GM21515 (cell line): Measurements from ENCODE around the gene METAP1.
"Not testable (repeated sequence)": the region's sequence is repeated elsewhere in the genome, so short reads cannot be mapped to it uniquely, and the experiment has no call there.

ENCODE experiments used
- ATAC-seq: cut with Tn5 transposase; IDR thresholded peaks from one replicate; pipeline ENCODE4 v1.9.1; 2021; ENCODE audit not compliant: unreplicated experiment

Gene METAP1

GRCh38 chr4:98995183-98996055 is at the start of gene METAP1:
TSS of gene METAP1 (plus strand) at chr4:98995721. CDS start at chr4:98995754, 33 bp downstream.
- peak; percentile 96 for ATAC-seq

DNA sequence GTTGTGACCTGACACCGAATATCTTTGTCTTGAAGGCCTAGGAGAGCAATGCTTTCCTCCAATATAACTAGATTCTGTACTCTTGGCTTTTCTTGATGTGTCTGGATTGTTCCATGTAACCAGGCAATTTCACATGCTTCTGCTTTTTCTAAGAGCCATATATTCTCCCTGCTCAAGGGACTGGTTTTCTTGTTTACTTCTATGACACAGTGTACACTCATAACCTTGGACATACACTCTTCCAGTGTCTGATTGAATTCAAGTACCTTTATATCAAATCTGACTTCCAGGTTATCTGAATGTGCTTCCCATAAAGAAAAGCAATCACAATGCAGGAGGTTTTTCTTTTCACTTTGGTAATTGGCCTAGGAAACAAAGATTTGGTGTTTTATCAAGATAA is 49.2 kb upstream of the METAP1 start:
- ATAC-seq, result no peak

DNA sequence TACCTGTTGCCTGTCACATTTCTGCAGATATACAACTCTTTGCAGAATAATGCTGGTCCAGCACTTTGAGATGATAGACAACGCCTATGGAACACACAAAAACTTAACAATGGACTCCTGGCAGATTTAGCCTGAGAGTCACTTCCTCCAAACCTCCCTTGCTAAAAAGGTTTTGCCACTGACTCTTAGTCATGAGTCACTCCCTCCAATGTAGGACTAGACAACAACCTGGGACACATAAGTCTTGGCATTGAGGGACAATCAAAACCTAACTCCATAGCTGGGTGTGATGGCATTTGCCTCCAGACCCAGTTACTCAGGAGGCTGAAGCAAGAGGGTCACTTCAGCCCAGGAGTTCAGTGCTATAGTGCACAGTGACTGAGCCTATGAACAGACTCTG is 44.6 kb upstream of the METAP1 start:
- no peak for ATAC-seq

DNA sequence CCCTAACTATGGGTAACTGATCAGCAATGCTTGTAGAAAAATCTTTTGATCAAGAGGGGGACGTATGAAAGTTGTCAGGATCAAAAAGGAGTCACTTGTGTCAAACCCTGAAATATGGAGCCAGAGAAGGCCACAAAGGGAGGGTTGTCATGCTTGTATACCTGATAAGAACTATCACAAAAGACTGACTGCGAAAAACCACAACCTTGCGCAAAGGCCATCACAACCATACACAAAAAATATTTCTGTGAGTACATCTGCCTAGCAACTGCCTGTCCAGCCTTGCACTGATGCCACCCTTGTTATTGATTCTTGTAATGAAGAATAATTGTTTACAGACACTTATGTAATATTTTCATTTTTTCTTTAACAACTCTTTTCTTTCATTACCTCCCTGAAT is 43.8 kb upstream of the METAP1 start:
- ATAC-seq, result no peak

GRCh38 chr4:98955229-98955628 is 40.3 kb upstream of the METAP1 start:
- no peak for ATAC-seq

- ATAC-seq, result no peak
These were observed 37.5 kb upstream of the METAP1 start for GRCh38 chr4:98958065-98958464.

DNA sequence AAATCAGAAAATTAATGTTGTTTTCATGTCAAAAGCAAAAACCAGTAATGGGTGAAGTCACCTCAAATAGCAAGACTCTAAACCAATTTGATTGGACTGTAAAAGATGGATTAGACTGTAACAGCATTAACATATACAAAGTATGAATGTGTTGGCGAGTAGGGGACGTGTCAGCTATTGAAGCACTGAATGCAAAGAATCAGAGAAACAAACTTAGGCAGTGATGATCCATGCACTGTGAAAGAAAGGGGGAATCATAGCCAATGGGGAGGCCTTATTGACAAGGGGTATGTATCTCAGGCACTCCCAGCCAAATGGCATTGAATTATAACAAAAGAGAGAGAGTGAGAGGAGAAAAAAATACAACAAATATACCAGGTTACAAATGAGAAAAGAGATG is 36.1 kb upstream of the METAP1 start:
- no peak for ATAC-seq

GRCh38 chr4:98961770-98962169 is 33.8 kb upstream of the METAP1 start:
- no peak for ATAC-seq

DNA sequence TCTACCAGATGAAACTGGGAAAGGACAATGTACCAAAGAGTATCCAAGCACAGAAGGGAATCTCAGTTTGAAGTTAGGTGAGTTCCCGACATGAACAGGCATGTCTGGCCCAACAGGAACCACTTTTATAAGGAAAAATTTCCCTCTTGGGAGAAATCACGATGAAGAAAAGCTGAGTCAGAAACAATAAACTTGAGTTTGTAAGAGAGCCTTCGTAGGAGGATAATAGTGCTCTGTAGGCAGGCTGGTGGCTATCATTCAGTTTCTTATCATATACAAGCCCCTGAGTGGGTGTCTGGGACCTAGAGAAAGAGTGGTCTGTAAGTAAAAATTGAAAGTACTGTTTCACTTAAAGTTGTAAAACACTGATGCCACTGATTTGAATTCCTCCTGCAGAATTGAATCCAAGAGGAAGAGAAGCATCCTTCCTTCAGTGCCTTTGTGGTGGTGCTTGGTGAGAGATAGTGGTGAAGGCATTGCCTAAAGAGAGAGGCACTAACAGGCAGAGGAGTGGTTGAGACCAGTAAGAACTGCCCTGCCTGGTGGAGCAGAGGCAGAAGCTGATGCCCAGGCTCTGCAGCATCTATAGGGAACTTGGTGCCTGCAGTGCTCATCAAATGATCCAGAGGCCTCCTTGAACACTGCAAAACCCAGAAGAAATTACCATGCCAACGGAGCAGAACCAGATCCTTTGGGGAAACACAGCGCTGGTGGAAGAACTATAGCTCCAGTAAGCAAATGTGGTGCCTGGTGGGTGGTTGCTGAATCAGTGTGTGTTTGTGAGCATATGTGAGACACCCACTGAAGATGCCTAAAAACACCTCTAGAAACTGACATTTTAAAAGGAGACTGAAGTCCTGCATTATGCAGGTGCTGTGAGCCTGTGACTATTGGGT is 31.7 kb upstream of the METAP1 start:
- no peak for ATAC-seq

DNA sequence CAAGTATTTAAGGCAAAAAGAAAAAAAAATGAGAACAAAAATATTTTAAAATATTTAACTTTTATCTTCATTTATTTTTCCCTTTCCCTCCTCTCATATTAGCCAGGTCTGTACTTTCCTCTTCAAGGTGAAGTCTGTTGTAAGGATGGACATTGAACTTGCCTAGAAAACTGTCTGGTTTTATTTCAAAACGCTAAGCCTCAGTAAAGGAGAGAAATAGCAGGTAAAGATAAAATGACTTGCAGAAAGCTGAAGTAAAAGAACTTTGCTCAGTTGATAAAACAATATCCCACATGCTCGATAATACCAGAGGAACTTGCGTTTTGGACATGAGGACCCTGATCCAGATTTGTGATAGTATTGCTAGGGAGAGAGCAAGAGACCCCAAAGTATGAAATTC is 28.6 kb upstream of the METAP1 start:
- ATAC-seq, result no peak

DNA sequence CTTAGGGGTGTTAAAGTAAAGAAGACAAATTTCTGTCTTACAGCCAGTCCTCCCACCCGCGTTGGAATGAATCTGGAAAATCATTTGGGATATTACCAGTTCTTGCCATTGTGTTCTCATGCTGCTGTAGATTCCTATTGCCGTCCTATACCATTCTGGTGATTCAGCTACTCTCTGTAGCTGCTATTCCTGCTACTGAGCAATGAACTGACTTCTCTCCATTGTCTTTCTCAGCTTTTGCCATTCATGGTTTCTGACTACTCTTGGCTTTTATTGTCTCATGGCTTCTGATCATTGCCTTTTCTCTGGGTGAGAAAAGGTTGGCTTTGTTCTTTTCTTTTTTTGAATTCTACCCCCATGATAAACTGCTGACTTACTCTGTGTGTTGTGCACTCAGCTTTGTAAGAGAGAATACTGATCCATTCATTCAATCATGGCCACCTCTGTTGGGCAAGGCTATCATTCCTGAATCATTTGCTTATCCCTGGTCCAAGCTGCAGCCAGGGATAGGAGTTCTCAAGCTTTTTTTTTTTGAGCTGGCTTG is 27.7 kb upstream of the METAP1 start:
- no peak for ATAC-seq

- ATAC-seq, result no peak
These were observed 25.4 kb upstream of the METAP1 start for GRCh38 chr4:98969878-98970785.

- no peak for ATAC-seq
These were observed 18.8 kb upstream of the METAP1 start for GRCh38 chr4:98976716-98977115.

DNA sequence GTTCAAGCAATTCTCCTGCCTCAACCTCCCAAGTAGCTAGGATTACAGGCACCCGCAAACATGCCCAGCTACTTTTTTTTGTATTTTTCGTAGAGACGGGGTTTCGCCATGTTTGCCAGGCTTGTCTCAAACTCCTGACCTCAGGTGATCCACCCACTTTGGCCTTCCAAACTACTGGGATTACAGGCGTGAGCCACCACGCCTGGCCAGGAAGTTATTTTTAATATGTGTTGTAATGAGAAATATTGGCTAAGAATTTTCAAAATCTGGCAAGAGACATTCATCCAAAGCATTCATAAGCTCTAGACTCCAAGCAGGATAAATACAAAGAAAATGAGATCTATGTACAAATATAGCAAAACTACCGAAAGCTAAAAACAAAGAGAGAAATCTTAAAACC is 18.0 kb upstream of the METAP1 start:
- no peak for ATAC-seq

DNA sequence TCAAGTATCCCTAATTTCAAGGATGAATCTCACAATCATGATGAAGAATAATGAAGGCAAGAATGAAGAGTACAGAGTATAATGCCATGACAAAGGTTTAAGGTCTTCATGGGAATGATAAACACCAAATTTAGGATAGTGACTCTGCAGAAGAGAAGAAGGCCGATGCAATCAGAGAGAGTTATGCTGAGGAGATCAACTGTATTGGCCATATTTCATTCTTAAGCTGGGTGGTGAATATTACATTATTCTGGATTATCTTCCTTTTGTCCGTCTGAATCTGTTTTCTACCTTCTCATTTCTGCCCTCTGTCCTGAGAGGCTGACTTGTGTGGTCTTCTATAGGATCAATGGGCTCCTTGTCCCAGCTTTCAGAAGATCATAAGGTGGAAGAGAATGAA is 7.8 kb upstream of the METAP1 start:
- ATAC-seq, result no peak

DNA sequence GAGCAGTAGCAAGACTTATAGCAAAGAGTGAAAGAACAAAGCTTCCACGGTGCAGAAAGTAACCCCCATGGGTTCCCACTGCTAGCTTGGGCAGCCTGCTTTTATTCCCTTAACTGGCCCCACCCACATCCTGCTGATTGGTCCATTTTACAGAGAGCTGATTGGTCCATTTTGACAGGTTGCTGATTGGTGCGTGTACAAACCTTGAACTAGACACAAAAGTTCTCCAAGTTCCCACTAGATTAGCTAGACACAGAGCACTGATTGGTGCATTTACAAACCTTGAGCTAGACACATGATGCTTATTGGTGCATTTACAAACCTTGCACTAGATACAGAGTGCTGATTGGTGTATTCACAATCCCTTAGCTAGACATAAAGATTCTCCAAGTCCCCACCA is 2.7 kb upstream of the METAP1 start:
- not testable (repeated sequence) for ATAC-seq

DNA sequence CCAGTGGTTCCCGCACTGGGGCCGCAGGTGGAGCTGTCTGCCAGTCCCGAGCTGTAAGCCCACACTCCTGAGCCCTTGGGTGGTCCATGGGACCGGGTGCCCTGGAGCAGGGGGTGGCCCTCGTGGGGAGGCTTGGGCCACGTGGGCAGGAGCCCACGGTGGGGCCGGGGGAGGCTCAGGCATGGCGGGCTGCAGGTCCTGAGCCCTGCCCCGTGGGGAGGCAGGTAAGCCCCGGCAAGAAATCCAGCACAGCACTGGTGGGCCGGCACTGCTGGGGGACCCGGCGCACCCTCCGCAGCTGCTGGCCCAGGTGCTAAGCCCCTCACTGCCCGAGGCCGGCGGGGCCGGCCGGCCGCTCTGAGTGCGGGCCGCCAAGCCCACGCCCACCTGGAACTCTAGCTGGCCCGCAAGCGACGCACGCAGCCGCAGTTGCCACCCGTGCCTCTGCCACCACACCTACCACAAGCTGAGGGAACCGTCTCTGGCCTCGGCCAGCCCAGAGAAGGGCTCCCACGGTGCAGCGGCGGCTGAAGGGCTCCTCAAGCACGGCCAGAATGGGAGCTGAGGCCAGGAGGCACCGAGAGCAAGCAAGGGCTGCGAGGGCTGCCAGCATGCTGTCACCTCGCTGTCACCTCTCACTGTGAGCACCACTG is 2.0 kb upstream of the METAP1 start:
- no peak for ATAC-seq

DNA sequence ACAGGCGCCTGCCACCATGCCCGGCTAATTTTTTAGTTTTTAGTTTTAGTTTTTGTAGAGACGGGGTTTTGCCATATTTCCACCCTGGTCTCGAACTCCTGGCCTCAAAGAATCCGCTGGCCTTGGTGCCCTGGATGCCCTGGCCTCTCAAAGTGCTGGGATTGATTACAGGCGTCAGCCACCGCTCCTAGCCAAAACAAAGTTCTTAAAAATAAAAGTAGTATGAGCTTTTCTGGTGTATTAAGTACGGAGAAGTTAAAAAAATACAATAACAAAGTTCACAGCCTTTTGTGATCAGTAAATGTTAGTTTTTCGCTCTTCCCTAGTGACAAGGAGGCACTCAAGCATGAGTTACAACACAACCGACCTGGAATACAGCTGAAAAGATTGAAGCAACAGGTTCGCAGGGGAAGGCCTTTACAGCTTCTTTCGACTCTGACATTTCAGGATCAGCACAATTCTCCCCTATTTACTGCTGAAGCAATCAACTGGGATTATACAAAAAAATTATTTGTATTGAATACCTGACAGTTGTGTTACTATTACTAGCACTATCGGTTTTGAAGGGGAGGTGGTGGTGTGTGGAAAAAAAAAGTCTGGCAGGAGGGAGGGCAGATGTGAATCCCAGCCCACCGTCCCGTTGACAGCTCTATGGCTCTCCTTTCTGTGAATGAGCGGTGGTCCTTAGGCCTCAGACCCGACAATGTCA is 893 bp upstream of the METAP1 start:
- ATAC-seq, result no peak

- ATAC-seq, result peak; percentile 22
These were observed 689 bp downstream of the METAP1 start for GRCh38 chr4:98996056-98996764.
